ENCODE data around the gene STARD3.

STARD3 gene

GRCh38 chr17:39639043-39639442 lies 2.1 kb downstream of the STARD3 start:
- no peak for DNase-seq

GRCh38 chr17:39639566-39640458 lies 2.9 kb downstream of the STARD3 start:
- no peak for DNase-seq

- no peak for DNase-seq
Observed at GRCh38 chr17:39640591-39641031, 3.7 kb downstream of the STARD3 start.

- no peak for DNase-seq
Observed at GRCh38 chr17:39641097-39641496, 4.2 kb downstream of the STARD3 start.

- no peak for DNase-seq
Observed at GRCh38 chr17:39641883-39642282, 4.9 kb downstream of the STARD3 start.

GRCh38 chr17:39642291-39643074 lies 5.5 kb downstream of the STARD3 start:
- DNase-seq, result no peak

- no peak for DNase-seq
Observed at GRCh38 chr17:39643271-39643670, 6.3 kb downstream of the STARD3 start.

- no peak for DNase-seq
Observed at GRCh38 chr17:39647256-39647655, 10.3 kb downstream of the STARD3 start.

GRCh38 chr17:39648616-39649366 lies 11.8 kb downstream of the STARD3 start:
- DNase-seq, result no peak

GRCh38 chr17:39650121-39650579 lies 13.2 kb downstream of the STARD3 start:
- no peak for DNase-seq

- DNase-seq, result no peak
Observed at GRCh38 chr17:39651923-39652586, 15.1 kb downstream of the STARD3 start.

GRCh38 chr17:39652587-39653315 lies 15.8 kb downstream of the STARD3 start:
- DNase-seq, result no peak

GRCh38 chr17:39653316-39653661 lies 16.3 kb downstream of the STARD3 start:
- DNase-seq, result no peak

- DNase-seq, result no peak
Observed at GRCh38 chr17:39653662-39654331, 16.9 kb downstream of the STARD3 start.

GRCh38 chr17:39655105-39655504 lies 18.2 kb downstream of the STARD3 start:
- no peak for DNase-seq

- no peak for DNase-seq
Observed at GRCh38 chr17:39658346-39658745, 21.4 kb downstream of the STARD3 start.

GRCh38 chr17:39658760-39659159 lies 21.8 kb downstream of the STARD3 start:
- no peak for DNase-seq

- no peak for DNase-seq
Observed at GRCh38 chr17:39659279-39660010, 22.5 kb downstream of the STARD3 start.

GRCh38 chr17:39660011-39660360 lies 23.0 kb downstream of the STARD3 start:
- DNase-seq, result no peak
